GM18951 (cell line): ENCODE data around the gene ADAMTSL2.

ENCODE experiments used
- POLR2A ChIP-seq: IDR thresholded peaks from 4 replicates; pipeline ENCODE4 v1.6.1; 2011; ENCODE audit warnings: mild to moderate bottlenecking; ENCODE audit not compliant: insufficient read length, insufficient read depth; ENCODE audit errors: extremely low read depth
- in situ Hi-C: fragments of 300-500 bp; cut with MboI; formaldehyde crosslinking; loops from one replicate; pipeline ENCODE4 v1.12.0; 2022; ENCODE audit warnings: low sequenced_read_pairs, mixed read lengths, inconsistent platforms; ENCODE audit not compliant: unreplicated experiment

Gene ADAMTSL2

DNA sequence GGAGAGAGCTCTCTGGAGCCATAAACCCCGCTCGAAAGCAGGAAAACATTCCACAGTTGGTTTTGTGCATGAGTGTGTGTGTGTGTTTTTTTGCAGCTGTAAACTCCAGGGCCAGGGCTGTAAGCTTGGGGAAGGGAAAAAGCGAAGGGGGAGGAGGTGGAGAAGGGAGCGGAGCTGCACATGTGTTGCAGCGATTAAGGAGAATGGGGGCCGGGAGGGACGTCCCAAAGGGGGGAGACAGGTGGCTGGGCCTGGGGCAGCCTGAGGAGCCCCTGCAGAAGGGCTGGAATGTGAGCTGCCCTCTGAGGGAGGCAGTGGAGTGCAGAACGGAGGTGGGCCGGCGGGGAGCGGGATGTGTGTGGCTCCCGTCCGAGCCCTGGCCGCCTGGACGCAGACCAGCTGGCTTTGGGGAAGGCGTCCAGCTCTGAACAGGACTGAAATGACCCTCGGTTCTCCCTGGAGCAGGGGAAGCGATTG lies 7.0 kb upstream of the ADAMTSL2 start:
- in situ Hi-C loops, result no loop called here
- no peak for TF ChIP-seq POLR2A

GRCh38 chr9:133528001-133528875 lies 6.3 kb upstream of the ADAMTSL2 start:
- in situ Hi-C loops, result no loop called here
- no peak for TF ChIP-seq POLR2A

DNA sequence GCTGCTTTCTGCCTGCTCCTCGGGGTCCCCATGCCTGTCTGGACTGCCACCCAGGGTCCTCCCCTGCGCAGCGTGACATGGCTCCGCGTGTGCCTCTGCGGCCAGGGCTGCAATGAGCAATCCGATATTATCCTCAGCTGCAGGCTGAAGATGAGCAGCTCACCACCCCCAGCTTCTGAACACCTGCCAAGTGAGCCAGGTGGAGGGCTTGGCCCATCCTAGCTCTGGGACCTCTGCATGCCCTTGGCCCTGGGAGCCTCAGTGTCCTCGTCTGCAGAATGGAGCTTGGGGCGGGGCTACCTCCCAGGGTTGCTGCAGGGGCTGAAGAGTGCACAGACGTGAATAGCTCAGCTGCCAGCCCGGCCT lies 5.6 kb upstream of the ADAMTSL2 start:
- in situ Hi-C loops, result no loop called here

DNA sequence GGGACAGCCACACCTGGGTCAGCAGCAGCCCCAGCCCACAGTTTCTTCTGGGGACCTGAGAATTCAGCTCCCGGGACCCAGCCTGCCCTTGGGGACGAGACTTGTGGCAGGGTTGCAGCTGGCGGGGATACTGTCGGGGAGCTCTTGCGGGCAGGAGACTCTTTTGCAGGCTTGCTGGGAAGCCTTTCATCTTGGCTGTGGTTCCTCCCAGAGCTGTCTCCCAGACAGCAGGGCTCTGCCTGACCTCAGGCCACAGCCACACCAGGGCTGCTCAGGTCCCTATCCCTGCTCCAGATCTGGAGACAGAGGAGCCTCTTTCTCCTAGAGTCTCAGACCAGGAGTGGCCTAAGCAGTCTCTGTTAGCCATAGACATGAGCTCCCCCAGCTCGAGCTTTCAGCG lies 5.0 kb upstream of the ADAMTSL2 start:
- TF ChIP-seq POLR2A, result no peak

More for the DNA sequence above, 5.6 kb upstream of the ADAMTSL2 start:
- TF ChIP-seq POLR2A, result no peak

DNA sequence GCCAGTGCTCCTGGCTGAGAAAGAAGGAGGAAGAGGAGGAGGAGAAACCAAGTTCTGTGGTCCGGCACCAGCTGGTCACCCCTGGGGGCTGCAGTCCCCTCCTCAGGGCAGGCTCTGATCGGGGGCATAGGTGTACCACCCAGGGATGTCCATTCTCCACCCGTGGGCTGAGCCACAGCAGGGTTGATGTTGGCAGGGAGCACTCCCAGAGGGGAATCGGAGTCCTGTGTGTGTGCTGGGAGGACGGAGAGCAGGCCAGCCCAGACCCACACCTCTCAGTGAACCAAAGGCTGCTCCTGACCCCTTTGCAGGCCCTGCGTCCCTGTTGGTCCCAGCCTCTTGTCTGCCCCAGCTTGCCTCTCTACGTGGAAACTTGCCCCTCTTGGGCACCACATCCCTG lies 4.6 kb upstream of the ADAMTSL2 start:
- TF ChIP-seq POLR2A, result no peak

More for the DNA sequence above, 5.0 kb upstream of the ADAMTSL2 start:
- in situ Hi-C loops, result no loop called here

DNA sequence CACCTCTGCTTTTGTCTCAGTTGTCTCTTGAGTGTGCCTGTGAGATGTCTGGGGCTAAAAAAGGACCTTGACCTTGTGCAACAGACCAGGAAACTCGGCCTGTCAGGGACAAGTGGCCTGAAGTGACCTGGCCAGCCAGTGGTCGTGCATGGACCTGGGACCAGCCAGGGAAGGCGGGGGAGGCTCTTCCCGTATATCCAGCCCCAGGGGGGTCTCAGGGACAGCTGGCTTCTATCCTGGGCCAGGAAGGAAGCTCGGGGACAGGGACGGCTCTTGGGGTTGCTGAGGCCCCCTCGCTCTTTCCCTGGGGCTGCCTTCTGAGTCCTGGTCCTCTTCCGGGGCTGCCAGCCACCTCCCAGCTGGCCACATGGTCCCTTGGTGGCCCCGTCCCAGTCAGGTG lies 3.2 kb upstream of the ADAMTSL2 start:
- in situ Hi-C loops, result no loop called here

More for the DNA sequence above, 4.6 kb upstream of the ADAMTSL2 start:
- in situ Hi-C loops, result no loop called here

DNA sequence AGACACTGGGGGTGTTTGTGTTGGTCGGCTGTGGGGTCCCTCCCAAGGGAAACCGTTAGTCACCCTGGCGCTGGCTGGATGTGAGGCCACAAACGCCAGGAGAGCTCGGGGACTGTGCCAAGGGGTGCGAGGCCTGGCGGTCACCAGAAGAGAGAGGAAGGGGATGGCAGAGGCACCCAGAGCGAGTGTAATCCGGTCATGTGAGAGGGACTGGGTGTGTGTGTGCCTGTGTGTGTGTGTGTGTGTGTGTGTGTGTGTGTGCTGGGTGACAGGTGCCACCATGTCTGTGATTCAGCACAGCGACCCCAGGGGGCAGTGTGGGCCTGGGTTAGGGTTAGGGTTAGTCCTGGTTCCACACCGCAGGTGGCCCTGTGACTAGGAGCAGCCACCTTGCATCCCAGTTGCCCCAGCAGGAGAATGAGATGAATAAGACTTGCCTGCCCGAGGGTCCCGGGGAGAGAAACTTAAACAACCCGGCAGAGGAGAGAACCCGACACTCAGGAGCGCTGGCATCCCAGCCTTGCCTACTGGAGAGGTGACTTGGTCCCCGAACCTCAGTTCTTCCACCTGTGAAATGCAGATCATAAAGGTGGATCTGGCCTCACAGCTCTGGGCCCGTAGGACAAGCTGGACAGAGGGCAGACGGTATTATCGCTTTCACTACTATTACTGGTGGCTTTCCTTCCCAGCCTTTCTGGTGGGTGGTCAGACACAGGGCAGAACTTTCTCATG lies 1.4 kb upstream of the ADAMTSL2 start:
- TF ChIP-seq POLR2A, result no peak
- in situ Hi-C loops, result no loop called here

More for the DNA sequence above, 3.2 kb upstream of the ADAMTSL2 start:
- TF ChIP-seq POLR2A, result no peak

- in situ Hi-C loops, result no loop called here
- no peak for TF ChIP-seq POLR2A
These were observed 647 bp upstream of the ADAMTSL2 start for GRCh38 chr9:133533857-133534256.

DNA sequence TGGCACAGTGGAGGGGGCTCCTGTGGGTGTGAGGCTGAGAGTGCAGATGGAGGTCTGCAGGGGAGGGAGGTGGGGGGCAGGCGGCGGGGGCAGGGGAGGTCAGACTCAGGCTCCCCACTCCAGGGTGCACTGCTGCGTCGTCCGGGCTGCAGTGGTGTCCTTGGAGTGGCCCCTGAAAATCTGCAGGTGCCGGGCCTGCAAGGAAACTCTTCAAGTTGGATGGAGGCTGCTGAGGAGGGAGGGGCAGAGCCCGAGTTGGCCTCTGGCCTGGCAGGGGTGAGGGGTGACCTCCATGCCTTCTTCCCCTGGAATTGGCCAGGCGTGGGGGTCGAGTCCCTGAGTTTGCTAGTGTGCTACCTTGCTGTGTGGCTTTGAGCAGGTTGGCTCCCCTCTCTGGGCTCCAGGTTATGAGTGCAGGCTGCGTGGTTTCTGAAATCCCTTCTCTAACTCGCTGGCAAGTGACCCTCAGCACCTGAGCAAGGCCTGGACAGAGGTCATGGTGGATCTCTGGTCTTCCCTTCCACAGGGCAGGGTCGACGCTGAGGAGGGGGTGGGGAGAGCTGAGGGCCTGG lies 888 bp downstream of the ADAMTSL2 start:
- TF ChIP-seq POLR2A, result no peak

GRCh38 chr9:133536080-133536479 lies 1.6 kb downstream of the ADAMTSL2 start:
- no peak for TF ChIP-seq POLR2A
- in situ Hi-C loops, result no loop called here

More for the DNA sequence above, 888 bp downstream of the ADAMTSL2 start:
- in situ Hi-C loops, result no loop called here

GRCh38 chr9:133536536-133536935 lies 2.0 kb downstream of the ADAMTSL2 start:
- in situ Hi-C loops, result no loop called here
- TF ChIP-seq POLR2A, result no peak

GRCh38 chr9:133537257-133537656 lies 2.8 kb downstream of the ADAMTSL2 start:
- TF ChIP-seq POLR2A, result no peak
- in situ Hi-C loops, result no loop called here

DNA sequence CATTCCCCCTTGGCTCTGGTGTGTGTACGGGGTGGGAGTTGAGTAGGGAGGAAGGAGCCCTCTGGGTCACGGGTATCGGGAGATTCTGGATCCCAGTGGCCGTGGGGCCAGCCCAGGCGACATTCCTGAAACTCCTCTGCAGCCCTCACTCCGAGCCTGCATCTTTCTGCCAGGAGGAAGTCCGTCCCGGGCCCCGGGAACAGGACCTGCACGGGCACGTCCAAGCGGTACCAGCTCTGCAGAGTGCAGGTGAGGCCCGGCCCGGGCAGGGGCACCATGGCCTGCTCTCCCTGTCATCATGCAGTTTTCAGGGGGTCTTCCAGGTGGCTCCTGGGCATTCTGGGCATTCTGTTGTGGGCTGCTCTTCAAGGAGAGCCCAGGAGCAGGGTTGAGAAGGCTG lies 3.7 kb downstream of the ADAMTSL2 start:
- no peak for TF ChIP-seq POLR2A
- in situ Hi-C loops, result no loop called here
